HepG2 (cell line): Measurements from ENCODE around the gene DNMT1. TPM values are rescaled to one million over a fixed set of nuclear protein-coding genes. Genes with fewer than 3 reads are reported as not detected.

Source experiments
- AGO2 ChIP-seq: fragments of 200-400 bp; formaldehyde crosslinking; optimal IDR thresholded peaks from 2 replicates; pipeline ENCODE3; 2017; ENCODE audit warnings: mild to moderate bottlenecking, low read depth, low read length, moderate library complexity
- DBP ChIP-seq: sonication (generic); formaldehyde crosslinking; IDR thresholded peaks from 2 replicates; pipeline ENCODE4 v1.4.0; 2020; ENCODE audit warnings: missing genetic modification reagents; ENCODE audit errors: not compliant biosample characterization
- DRAP1 ChIP-seq: IDR thresholded peaks from 2 replicates; pipeline ENCODE4 v1.6.1; 2016; ENCODE audit warnings: missing genetic modification reagents, missing compliant biosample characterization
- HDAC1 ChIP-seq: sonication (generic); formaldehyde crosslinking; IDR thresholded peaks from 2 replicates; pipeline ENCODE4 v1.5.1; 2020; ENCODE audit warnings: mild to moderate bottlenecking, missing genetic modification reagents
- HNRNPLL ChIP-seq: fragments of 200-400 bp; formaldehyde crosslinking; IDR thresholded peaks from 2 replicates; pipeline ENCODE4 v1.6.1; 2017; ENCODE audit warnings: mild to moderate bottlenecking, low read depth, low read length; ENCODE audit not compliant: poor library complexity, severe bottlenecking
- MYC ChIP-seq: sonication (generic); formaldehyde crosslinking; IDR thresholded peaks from 2 replicates; pipeline ENCODE4 v1.9.0; 2021; ENCODE audit warnings: missing genetic modification reagents, borderline replicate concordance
- POLR2AphosphoS5 ChIP-seq: IDR thresholded peaks from 2 replicates; pipeline ENCODE4 v1.6.1; 2012; ENCODE audit warnings: low read depth, low read length
- SIN3B ChIP-seq: fragments of 150-350 bp; IDR thresholded peaks from 2 replicates; pipeline ENCODE4 v1.6.1; 2014; ENCODE audit warnings: low read length
- YEATS4 ChIP-seq: sonication (generic); formaldehyde crosslinking; IDR thresholded peaks from 2 replicates; pipeline ENCODE4 v1.4.0; 2020; ENCODE audit warnings: missing genetic modification reagents, borderline replicate concordance
- ZFX ChIP-seq: sonication (generic); formaldehyde crosslinking; IDR thresholded peaks from 2 replicates; pipeline ENCODE4 v1.4.0; 2020; ENCODE audit warnings: mild to moderate bottlenecking, low read depth, missing genetic modification reagents, moderate library complexity
- ZNF331 ChIP-seq: sonication (generic); formaldehyde crosslinking; IDR thresholded peaks from 2 replicates; pipeline ENCODE4 v1.4.0; 2020; ENCODE audit warnings: missing genetic modification reagents
- ZNF333 ChIP-seq: sonication (generic); formaldehyde crosslinking; IDR thresholded peaks from 2 replicates; pipeline ENCODE4 v1.4.0; 2020; ENCODE audit warnings: mild to moderate bottlenecking, missing genetic modification reagents, borderline replicate concordance
- ZNF567 ChIP-seq: sonication (generic); formaldehyde crosslinking; IDR thresholded peaks from 2 replicates; pipeline ENCODE4 v1.8.1; 2023; ENCODE audit warnings: mild to moderate bottlenecking, missing genetic modification reagents, borderline replicate concordance
- ZNF776 ChIP-seq: sonication (generic); formaldehyde crosslinking; IDR thresholded peaks from 2 replicates; pipeline ENCODE4 v1.4.0; 2020; ENCODE audit warnings: mild to moderate bottlenecking, missing genetic modification reagents
- polyA plus RNA-seq, 8 experiments: library from polyadenylated mRNA; depleted of rRNA in 3 of 8; stranded (reverse) in 7 of 8; unstranded in 1 of 8; fragments of >200 nt; fragmentation: Illumina TruSeq in 4 of 8; extraction: Trizol in 4 of 8; gene quantifications; 2 replicates each; pipeline versions ENCODE4 v1.2.1 to v1.2.3, GENCODE V29; 2011 to 2016; ENCODE audit warnings: low read depth in 4 of 8, missing spikeins in 1 of 8, mixed read lengths in 1 of 8; ENCODE audit not compliant: insufficient read depth in 1 of 8
- total RNA-seq, 5 experiments: library from RNA; depleted of rRNA; stranded (reverse); fragments of >200 nt; fragmentation: Illumina TruSeq; extraction: Trizol; gene quantifications; 2 replicates each; pipeline ENCODE4 v1.2.3, GENCODE V29; 2016; ENCODE audit warnings: low read depth in 1 of 5
- TF ChIP-seq, protein P1 (sequence below): sonication (generic); formaldehyde crosslinking; IDR thresholded peaks from one replicate; pipeline ENCODE4 v1.5.1; 2020; ENCODE audit warnings: mild to moderate bottlenecking, missing genetic modification reagents; ENCODE audit errors: not compliant biosample characterization
- TF ChIP-seq, protein P2 (sequence below): IDR thresholded peaks from 2 replicates; pipeline ENCODE4 v1.6.1; 2016; ENCODE audit warnings: missing compliant biosample characterization, missing genetic modification reagents, borderline replicate concordance

DNMT1 gene
- total and polyA plus RNA-seq, 2 of the 13 experiments (the other 11 are each of a cell fraction or from before 2014, with no cell fraction given), result 31.2 to 91.1 TPM

DNA sequence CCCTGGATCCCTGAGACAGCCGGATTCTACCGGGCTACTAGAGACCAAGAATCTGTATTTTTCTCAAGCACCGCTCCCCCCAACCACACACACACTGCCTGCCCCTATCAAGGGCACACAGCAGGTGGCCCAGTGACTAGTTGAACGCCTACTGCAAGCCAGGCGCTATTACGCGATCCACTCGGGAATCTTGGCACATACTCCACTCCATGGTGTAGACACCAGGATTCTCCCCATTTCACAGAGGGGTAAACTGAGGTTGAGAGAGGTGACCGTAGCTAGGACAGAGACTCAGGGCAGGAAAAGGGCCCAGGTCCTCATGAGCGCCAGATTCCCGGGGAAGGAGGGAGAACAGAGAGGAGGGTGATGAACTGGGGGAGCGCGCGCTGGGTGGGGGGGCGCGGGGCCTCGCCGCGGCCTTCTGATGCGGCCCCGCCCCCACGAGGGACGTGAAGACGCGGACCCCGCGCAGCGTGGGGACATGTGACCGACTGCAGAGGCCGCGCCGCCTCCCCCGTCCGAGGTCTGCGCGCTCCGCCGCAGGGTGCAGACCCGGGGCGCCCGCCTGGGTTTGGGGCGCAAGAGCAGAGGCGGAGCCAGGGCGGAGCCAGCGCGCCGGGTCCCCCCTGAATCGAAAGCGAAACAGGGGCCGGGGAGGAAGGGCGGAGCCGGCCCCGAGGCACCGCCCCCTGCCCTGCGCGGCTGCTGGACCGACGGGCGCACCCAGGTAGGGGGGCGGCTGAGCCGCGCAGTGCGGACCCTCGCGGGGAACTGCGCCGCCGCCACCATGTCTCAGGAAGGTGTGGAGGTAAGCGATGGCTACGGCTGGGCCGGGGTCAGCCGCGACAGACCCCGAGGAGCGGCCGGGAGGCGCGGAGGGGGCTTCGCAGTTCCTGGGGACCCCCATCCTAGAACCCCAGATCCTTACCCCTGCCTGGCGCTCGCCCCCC lies 108.8 kb downstream of the DNMT1 start, which contains the start of gene SHFL (continued):
- TF ChIP-seq, protein P1, sequence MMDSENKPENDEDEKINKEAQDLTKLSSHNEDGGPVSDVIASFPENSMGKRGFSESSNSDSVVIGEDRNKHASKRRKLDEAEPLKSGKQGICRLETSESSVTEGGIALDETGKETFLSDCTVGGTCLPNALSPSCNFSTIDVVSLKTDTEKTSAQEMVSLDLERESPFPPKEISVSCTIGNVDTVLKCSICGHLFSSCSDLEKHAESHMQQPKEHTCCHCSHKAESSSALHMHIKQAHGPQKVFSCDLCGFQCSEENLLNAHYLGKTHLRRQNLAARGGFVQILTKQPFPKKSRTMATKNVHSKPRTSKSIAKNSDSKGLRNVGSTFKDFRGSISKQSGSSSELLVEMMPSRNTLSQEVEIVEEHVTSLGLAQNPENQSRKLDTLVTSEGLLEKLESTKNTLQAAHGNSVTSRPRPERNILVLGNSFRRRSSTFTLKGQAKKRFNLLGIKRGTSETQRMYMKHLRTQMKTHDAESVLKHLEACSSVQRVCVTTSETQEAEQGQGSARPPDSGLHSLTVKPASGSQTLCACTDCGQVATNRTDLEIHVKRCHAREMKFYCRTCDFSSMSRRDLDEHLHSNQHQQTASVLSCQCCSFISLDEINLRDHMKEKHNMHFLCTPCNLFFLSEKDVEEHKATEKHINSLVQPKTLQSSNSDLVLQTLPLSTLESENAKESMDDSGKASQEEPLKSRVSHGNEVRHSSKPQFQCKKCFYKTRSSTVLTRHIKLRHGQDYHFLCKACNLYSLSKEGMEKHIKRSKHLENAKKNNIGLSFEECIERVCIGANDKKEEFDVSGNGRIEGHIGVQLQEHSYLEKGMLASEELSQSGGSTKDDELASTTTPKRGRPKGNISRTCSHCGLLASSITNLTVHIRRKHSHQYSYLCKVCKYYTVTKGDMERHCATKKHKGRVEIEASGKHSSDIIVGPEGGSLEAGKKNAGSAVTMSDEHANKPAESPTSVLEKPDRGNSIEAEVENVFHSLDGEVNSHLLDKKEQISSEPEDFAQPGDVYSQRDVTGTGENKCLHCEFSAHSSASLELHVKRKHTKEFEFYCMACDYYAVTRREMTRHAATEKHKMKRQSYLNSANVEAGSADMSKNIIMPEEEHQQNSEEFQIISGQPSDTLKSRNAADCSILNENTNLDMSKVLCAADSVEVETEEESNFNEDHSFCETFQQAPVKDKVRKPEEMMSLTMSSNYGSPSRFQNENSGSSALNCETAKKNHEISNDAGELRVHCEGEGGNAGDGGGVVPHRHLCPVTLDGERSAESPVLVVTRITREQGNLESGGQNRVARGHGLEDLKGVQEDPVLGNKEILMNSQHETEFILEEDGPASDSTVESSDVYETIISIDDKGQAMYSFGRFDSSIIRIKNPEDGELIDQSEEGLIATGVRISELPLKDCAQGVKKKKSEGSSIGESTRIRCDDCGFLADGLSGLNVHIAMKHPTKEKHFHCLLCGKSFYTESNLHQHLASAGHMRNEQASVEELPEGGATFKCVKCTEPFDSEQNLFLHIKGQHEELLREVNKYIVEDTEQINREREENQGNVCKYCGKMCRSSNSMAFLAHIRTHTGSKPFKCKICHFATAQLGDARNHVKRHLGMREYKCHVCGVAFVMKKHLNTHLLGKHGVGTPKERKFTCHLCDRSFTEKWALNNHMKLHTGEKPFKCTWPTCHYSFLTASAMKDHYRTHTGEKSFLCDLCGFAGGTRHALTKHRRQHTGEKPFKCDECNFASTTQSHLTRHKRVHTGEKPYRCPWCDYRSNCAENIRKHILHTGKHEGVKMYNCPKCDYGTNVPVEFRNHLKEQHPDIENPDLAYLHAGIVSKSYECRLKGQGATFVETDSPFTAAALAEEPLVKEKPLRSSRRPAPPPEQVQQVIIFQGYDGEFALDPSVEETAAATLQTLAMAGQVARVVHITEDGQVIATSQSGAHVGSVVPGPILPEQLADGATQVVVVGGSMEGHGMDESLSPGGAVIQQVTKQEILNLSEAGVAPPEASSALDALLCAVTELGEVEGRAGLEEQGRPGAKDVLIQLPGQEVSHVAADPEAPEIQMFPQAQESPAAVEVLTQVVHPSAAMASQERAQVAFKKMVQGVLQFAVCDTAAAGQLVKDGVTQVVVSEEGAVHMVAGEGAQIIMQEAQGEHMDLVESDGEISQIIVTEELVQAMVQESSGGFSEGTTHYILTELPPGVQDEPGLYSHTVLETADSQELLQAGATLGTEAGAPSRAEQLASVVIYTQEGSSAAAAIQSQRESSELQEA (CRISPR knock-in tag), result peak; percentile 79
- TF ChIP-seq HDAC1 (CRISPR knock-in tag) (peak; percentile 27; the same call in 1 of the 2 replicates), ZNF333 (no peak; the same call in 1 of the 2 replicates), ZNF567 (CRISPR knock-in tag) (peak; percentile 47; the same call in 1 of the 2 replicates), ZNF331 (0 out of 2 replicates have a peak, but pooled peaks have one; percentile 8), ZFX (CRISPR knock-in tag) (peak; percentile 61), SIN3B (no peak), POLR2AphosphoS5 (no peak), ZNF776 (CRISPR knock-in tag) (peak; percentile 68), MYC (CRISPR knock-in tag) (peak; percentile 42; the same call in 1 of the 2 replicates), AGO2 (peak; percentile 16), DRAP1 (CRISPR knock-in tag) (peak; percentile 50; the same call in 1 of the 2 replicates), YEATS4 (CRISPR knock-in tag) (peak; percentile 69), HNRNPLL (peak; percentile 29), DBP (CRISPR knock-in tag) (no peak)
- TF ChIP-seq, protein P2, sequence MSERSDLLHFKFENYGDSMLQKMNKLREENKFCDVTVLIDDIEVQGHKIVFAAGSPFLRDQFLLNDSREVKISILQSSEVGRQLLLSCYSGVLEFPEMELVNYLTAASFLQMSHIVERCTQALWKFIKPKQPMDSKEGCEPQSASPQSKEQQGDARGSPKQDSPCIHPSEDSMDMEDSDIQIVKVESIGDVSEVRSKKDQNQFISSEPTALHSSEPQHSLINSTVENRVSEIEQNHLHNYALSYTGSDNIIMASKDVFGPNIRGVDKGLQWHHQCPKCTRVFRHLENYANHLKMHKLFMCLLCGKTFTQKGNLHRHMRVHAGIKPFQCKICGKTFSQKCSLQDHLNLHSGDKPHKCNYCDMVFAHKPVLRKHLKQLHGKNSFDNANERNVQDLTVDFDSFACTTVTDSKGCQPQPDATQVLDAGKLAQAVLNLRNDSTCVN (CRISPR knock-in tag), result 0 out of 2 replicates have a peak, but pooled peaks have one; percentile 24
